Natural killer cell (primary cell): Measurements from ENCODE around the gene PRKN. TPM values are rescaled to one million over a fixed set of nuclear protein-coding genes. Genes with fewer than 3 reads are reported as not detected.

ENCODE experiments used
- ATAC-seq, 3 donors: fragments of 150-1000 bp in 2 of 3; fragments of 200-7000 bp in 1 of 3; cut with Tn5 transposase; 1 replicate in 1 of 3; 2 replicates in 2 of 3; pipeline ENCODE4 v1.10.0; 2021; ENCODE audit warnings: mild to moderate bottlenecking in 2 of 3, moderate library complexity in 2 of 3
- DNase-seq, 2 donors: peaks; one replicate each; pipeline versions ENCODE4 v3.0.0 to v3.0.0-alpha.2; 2013 to 2021; ENCODE audit warnings: mixed read lengths in 1 of 2
- H3K27ac ChIP-seq: one replicate; pipeline ENCODE4 v1.5.1; 2013; ENCODE audit warnings: mild to moderate bottlenecking, low read length
- H3K27me3 ChIP-seq: one replicate; pipeline ENCODE4 v1.6.1; 2013; ENCODE audit warnings: low read length; ENCODE audit not compliant: control insufficient read depth, insufficient read depth
- H3K36me3 ChIP-seq: one replicate; pipeline ENCODE4 v1.6.1; 2013; ENCODE audit warnings: low read length; ENCODE audit not compliant: control insufficient read depth, insufficient read depth
- H3K4me1 ChIP-seq: one replicate; pipeline ENCODE4 v1.6.1; 2013; ENCODE audit warnings: low read length; ENCODE audit not compliant: control insufficient read depth, insufficient read depth
- H3K4me3 ChIP-seq: one replicate; pipeline ENCODE4 v1.5.1; 2013; ENCODE audit warnings: low read length
- H3K9me3 ChIP-seq: one replicate; pipeline ENCODE4 v1.6.1; 2013; ENCODE audit warnings: low read length; ENCODE audit not compliant: control insufficient read depth, insufficient read depth
- H3K27ac Mint-ChIP-seq, 2 donors: one replicate each; pipeline ENCODE4 v1.8.0; 2022; ENCODE audit warnings: mild to moderate bottlenecking in 2 of 2, mixed read lengths in 2 of 2, moderate library complexity in 1 of 2
- H3K27me3 Mint-ChIP-seq, 2 donors: one replicate each; pipeline ENCODE4 v1.8.0; 2022; ENCODE audit warnings: low read depth in 2 of 2, mixed read lengths in 2 of 2
- H3K36me3 Mint-ChIP-seq: one replicate; pipeline ENCODE4 v1.8.0; 2022; ENCODE audit warnings: mixed read lengths
- H3K4me1 Mint-ChIP-seq, 2 donors: one replicate each; pipeline ENCODE4 v1.8.0; 2022; ENCODE audit warnings: mixed read lengths in 2 of 2
- H3K4me3 Mint-ChIP-seq: one replicate; pipeline ENCODE4 v1.8.0; 2022; ENCODE audit warnings: mild to moderate bottlenecking, moderate library complexity, mixed read lengths
- H3K9me3 Mint-ChIP-seq, 2 donors: one replicate each; pipeline ENCODE4 v1.8.0; 2022; ENCODE audit warnings: mixed read lengths in 2 of 2
- WGBS: methylation state at CpG from one replicate; pipeline ENCODE4 v1.1.7; 2013; ENCODE audit warnings: missing lambda C conversion rate; ENCODE audit not compliant: insufficient coverage; 5-methylcytosine and 5-hydroxymethylcytosine counted together
- intact Hi-C: fragments of 100-400 bp; cut with micrococcal nuclease; formaldehyde crosslinking; loops from one replicate; pipeline ENCODE4 v1.14.2; 2022
- total RNA-seq, 4 donors: library from RNA; stranded (reverse); fragments of 120-200 nt in 1 of 4; gene quantifications; one replicate each; pipeline versions ENCODE4 v1.2.3 to v1.2.4, GENCODE V29; 2013 to 2022
- TF ChIP-seq, protein P1 (sequence below): fragments of 200-600 bp; IDR thresholded peaks from one replicate; pipeline ENCODE4 v1.8.0; 2022; ENCODE audit warnings: antibody characterized with exemption

PRKN gene
- total RNA-seq, 3 donors from 2014 or later (not counting 1 experiment from before 2014, with no cell fraction given) = 1.4 to 1.9 (median 1.9) TPM

DNA sequence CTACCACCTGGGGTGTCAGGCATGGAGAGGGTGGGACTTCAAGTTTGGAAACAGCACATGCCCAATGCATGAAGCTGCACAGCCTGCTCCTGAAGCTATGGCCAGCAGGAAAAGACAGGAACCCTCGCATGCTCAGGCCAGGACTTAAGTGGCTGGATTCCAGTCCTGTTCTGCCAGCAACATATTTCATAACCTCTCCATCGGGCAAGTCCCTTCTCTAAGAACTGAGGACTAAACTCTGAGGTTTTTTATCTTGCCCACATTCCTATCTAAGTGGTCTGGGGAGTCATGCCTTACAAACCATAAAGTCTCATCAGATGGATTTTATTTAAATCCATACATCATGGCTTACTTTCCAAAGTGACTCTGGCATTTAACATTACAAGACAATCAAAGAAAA is 1426.2 kb downstream of the PRKN start:
- H3K27ac Mint-ChIP-seq = no peak overlapping the region
- 78% methylated on average over 2 of the region's 2 CpGs for WGBS

DNA sequence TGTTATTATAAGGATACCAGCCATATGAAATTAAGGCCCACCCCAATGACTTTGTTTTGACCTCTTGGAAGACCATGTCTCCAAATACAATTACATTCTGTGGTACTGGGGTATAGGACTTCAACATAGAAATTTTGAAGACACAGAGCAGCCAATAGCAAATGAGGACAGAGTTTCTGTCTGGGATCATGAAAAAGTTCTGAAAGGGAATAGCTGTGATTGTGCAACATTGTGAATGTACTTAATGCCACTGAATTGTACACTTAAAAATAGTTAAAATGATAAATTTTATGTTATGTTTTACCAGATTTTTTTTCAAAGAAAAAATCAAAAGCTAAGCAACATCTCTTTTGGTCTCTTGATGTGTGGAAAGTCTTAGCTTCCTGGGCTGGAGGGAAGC is 1426.7 kb downstream of the PRKN start:
- Mint-ChIP-seq H3K9me3 (no peaks in the 10 kb centered on the region), H3K4me1 (no peaks in the 10 kb centered on the region), H3K27ac (no peak overlapping the region), H3K4me3 (no peak overlapping the region), H3K27me3 (peaks cover 17 to 24% of the 10 kb centered on the region in 2 donors), H3K36me3 (no peaks in the 10 kb centered on the region)
- H3K9me3 ChIP-seq = no peaks in the 10 kb centered on the region
- TF ChIP-seq, protein P1, sequence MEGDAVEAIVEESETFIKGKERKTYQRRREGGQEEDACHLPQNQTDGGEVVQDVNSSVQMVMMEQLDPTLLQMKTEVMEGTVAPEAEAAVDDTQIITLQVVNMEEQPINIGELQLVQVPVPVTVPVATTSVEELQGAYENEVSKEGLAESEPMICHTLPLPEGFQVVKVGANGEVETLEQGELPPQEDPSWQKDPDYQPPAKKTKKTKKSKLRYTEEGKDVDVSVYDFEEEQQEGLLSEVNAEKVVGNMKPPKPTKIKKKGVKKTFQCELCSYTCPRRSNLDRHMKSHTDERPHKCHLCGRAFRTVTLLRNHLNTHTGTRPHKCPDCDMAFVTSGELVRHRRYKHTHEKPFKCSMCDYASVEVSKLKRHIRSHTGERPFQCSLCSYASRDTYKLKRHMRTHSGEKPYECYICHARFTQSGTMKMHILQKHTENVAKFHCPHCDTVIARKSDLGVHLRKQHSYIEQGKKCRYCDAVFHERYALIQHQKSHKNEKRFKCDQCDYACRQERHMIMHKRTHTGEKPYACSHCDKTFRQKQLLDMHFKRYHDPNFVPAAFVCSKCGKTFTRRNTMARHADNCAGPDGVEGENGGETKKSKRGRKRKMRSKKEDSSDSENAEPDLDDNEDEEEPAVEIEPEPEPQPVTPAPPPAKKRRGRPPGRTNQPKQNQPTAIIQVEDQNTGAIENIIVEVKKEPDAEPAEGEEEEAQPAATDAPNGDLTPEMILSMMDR = no peak
- peaks cover 2% of the 10 kb centered on the region for H3K27me3 ChIP-seq
- ATAC-seq (no peak), DNase-seq (no peak)
- intact Hi-C loops = no loop called here
- no peaks in the 10 kb centered on the region for H3K36me3 ChIP-seq
- H3K4me1 ChIP-seq = no peaks in the 10 kb centered on the region
- no peak overlapping the region for H3K27ac ChIP-seq
- H3K4me3 ChIP-seq = no peak overlapping the region

More for the DNA sequence above, 1426.2 kb downstream of the PRKN start:
- Histone ChIP-seq H3K36me3 (no peaks in the 10 kb centered on the region), H3K9me3 (no peaks in the 10 kb centered on the region), H3K27ac (no peak overlapping the region), H3K4me1 (no peaks in the 10 kb centered on the region), H3K4me3 (no peak overlapping the region), H3K27me3 (no peaks in the 10 kb centered on the region)
- intact Hi-C loops = no loop called here
- Mint-ChIP-seq H3K36me3 (no peaks in the 10 kb centered on the region), H3K9me3 (no peaks in the 10 kb centered on the region), H3K4me3 (no peak overlapping the region), H3K4me1 (no peaks in the 10 kb centered on the region), H3K27me3 (peaks cover 17 to 21% of the 10 kb centered on the region in 2 donors)
- no peak for DNase-seq
- TF ChIP-seq, protein P1 = no peak
- no peak for ATAC-seq

DNA sequence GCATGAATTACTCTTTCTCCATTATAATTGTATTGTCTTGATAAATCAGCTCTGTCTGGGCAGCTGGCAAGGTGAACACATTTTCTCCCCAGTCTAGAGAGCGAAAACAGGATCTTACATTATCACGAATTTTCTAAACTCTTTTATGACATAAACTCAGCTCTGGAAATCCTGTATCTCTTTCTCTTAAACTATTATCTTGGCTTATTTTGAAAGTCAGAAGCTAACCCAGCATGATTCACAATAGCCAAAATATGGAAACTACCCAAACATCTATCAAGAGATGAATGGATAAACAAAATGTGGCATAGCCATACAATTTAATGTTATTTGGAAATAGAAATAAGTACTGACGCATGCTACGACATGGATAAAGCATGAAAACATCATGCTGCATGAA is 1427.8 kb downstream of the PRKN start:
- TF ChIP-seq, protein P1 = no peak
- Mint-ChIP-seq H3K27ac (no peak overlapping the region), H3K9me3 (no peaks in the 10 kb centered on the region), H3K4me3 (no peak overlapping the region), H3K27me3 (peaks cover 17 to 24% of the 10 kb centered on the region in 2 donors), H3K36me3 (no peaks in the 10 kb centered on the region), H3K4me1 (no peaks in the 10 kb centered on the region)
- Histone ChIP-seq H3K4me3 (no peak overlapping the region), H3K9me3 (no peaks in the 10 kb centered on the region), H3K27ac (no peak overlapping the region), H3K4me1 (no peaks in the 10 kb centered on the region), H3K36me3 (no peaks in the 10 kb centered on the region), H3K27me3 (peaks cover 2% of the 10 kb centered on the region)
- 87% methylated on average over 4 of the region's 4 CpGs for WGBS
- intact Hi-C loops = no loop called here
- ATAC-seq (no peak), DNase-seq (no peak)

Other genes starting within 250 kb of the PRKN start
- gene PACRG, start 208 bp upstream of the PRKN start, total RNA-seq = under 1 TPM in 1 of 3 donors, not detected in 2; 0.52 TPM